DMS 273 (cell line): ENCODE results near the gene RAB11FIP4.

Experiments
- DNase-seq: peaks from one replicate; lab custom pipeline; 2025; ENCODE audit not compliant: unreplicated experiment; lab: John Stamatoyannopoulos, UW

Gene RAB11FIP4

GRCh38 chr17:31562376-31562840, 170.9 kb downstream of the RAB11FIP4 start:
- no peak for DNase-seq

- DNase-seq = peak; percentile 86
Measured at GRCh38 chr17:31564291-31564690, 172.8 kb downstream of the RAB11FIP4 start.

GRCh38 chr17:31564883-31565301, 173.4 kb downstream of the RAB11FIP4 start:
- peak; percentile 28 for DNase-seq

- no peak for DNase-seq
Measured at GRCh38 chr17:31565652-31566051, 174.2 kb downstream of the RAB11FIP4 start.

GRCh38 chr17:31566247-31566991, 174.9 kb downstream of the RAB11FIP4 start:
- no peak for DNase-seq

GRCh38 chr17:31566992-31567373, 175.5 kb downstream of the RAB11FIP4 start:
- no peak for DNase-seq

- DNase-seq = no peak
Measured at GRCh38 chr17:31568121-31568520, 176.6 kb downstream of the RAB11FIP4 start.

- DNase-seq = no peak
Measured at GRCh38 chr17:31568539-31568938, 177.1 kb downstream of the RAB11FIP4 start.

- no peak for DNase-seq
Measured at GRCh38 chr17:31570231-31570630, 178.8 kb downstream of the RAB11FIP4 start.

GRCh38 chr17:31570951-31571892, 179.7 kb downstream of the RAB11FIP4 start:
- peak; percentile 73 for DNase-seq

- no peak for DNase-seq
Measured at GRCh38 chr17:31572341-31572740, 180.9 kb downstream of the RAB11FIP4 start.

GRCh38 chr17:31573047-31573446, 181.6 kb downstream of the RAB11FIP4 start:
- DNase-seq = no peak

- DNase-seq = no peak
Measured at GRCh38 chr17:31573861-31574260, 182.4 kb downstream of the RAB11FIP4 start.

GRCh38 chr17:31574458-31574857, 183.0 kb downstream of the RAB11FIP4 start:
- no peak for DNase-seq

GRCh38 chr17:31575043-31575442, 183.6 kb downstream of the RAB11FIP4 start:
- DNase-seq = no peak

GRCh38 chr17:31579265-31579664, 187.8 kb downstream of the RAB11FIP4 start:
- peak; percentile 22 for DNase-seq

- no peak for DNase-seq
Measured at GRCh38 chr17:31580316-31580705, 188.8 kb downstream of the RAB11FIP4 start.

- DNase-seq = peak; percentile 61
Measured at GRCh38 chr17:31580706-31581490, 189.4 kb downstream of the RAB11FIP4 start.

GRCh38 chr17:31581491-31581890, 190.0 kb downstream of the RAB11FIP4 start:
- peak; percentile 48 for DNase-seq

- DNase-seq = peak; percentile 38
Measured at GRCh38 chr17:31582151-31582907, 190.9 kb downstream of the RAB11FIP4 start.
